ENCODE measurements around the gene VDAC2. TPM values are rescaled to one million over a fixed set of nuclear protein-coding genes. Genes with fewer than 3 reads are reported as not detected.

VDAC2 gene
- total RNA-seq, 1 donor from 2014 or later: 161 TPM

DNA sequence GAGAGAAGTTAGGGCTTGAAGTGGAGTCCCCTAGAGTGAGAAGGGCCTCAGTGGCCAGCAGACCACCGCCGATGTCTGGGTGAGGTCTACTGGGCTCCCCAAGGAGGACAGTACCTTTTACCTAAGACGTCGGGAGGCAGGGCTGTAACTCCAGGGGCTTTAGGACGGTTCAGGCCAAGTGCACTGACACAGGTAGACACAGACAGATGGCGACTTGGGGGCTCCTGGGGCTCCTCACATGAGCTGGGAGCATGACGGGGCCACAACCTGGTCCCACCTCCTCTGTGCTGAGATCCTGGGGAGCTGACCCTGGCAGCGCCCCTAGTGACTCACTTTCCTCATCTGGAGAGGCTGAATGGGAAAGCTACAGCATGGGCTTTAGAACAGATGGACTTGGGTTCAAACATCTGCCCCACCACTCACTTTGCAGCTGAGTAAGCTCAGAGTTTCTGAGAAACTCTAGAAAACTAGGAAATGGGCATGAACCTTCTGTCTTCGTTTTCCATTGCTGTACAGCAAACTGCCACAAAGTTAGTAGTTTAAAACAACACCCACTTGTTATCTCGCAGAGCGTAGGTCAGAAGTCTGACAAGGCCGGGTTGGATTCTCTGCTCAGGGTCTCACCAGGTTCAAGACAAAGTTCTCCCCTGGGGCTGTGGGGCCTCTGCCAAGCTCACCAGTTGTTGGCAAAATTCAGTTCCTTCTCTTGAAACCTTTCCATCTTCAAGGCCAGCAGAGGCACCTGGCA, 29.9 kb downstream of the VDAC2 start:
- H3K27me3 Mint-ChIP-seq (ENCODE audit: low read depth): no peaks in the 10 kb centered on the region
- no peak overlapping the region for H3K4me3 Mint-ChIP-seq (ENCODE audit: unreplicated experiment)
- H3K4me1 Mint-ChIP-seq (ENCODE audit: low read depth): peaks cover 6% of the 10 kb centered on the region
- no peaks in the 10 kb centered on the region for H3K9me3 Mint-ChIP-seq (ENCODE audit: low read depth)
- H3K27ac Mint-ChIP-seq (ENCODE audit: unreplicated experiment): no peak overlapping the region
- no peak for DNase-seq (ENCODE audit: low spot score)
- H3K36me3 Mint-ChIP-seq (ENCODE audit: low read depth): no peaks in the 10 kb centered on the region
- TF ChIP-seq, protein P1, sequence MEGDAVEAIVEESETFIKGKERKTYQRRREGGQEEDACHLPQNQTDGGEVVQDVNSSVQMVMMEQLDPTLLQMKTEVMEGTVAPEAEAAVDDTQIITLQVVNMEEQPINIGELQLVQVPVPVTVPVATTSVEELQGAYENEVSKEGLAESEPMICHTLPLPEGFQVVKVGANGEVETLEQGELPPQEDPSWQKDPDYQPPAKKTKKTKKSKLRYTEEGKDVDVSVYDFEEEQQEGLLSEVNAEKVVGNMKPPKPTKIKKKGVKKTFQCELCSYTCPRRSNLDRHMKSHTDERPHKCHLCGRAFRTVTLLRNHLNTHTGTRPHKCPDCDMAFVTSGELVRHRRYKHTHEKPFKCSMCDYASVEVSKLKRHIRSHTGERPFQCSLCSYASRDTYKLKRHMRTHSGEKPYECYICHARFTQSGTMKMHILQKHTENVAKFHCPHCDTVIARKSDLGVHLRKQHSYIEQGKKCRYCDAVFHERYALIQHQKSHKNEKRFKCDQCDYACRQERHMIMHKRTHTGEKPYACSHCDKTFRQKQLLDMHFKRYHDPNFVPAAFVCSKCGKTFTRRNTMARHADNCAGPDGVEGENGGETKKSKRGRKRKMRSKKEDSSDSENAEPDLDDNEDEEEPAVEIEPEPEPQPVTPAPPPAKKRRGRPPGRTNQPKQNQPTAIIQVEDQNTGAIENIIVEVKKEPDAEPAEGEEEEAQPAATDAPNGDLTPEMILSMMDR (IDR thresholded peaks at IDR 0.05): no peak

DNA sequence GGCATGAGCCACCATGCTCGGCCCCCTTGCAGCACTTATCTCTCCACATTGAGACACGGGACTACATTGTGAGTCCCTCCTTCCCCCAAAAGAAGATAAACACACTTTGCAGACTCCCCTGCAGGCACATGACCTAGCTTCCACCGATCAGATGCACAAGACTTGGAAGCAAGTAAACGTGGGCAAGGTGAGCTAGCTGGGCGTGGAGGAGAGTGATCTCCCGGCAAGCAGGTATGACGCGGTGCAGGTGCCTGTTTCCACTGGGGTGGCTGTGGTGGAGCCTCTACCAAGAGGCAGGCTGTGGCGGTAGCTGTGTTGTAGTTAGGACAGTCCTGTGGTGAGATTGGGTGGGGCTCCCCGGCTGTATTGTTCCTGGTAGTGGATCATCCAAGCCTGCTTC, 32.8 kb downstream of the VDAC2 start:
- H3K27me3 Mint-ChIP-seq (ENCODE audit: low read depth): no peaks in the 10 kb centered on the region
- TF ChIP-seq, protein P1 (IDR thresholded peaks at IDR 0.05): no peak
- H3K9me3 Mint-ChIP-seq (ENCODE audit: low read depth): no peaks in the 10 kb centered on the region
- H3K36me3 Mint-ChIP-seq (ENCODE audit: low read depth): no peaks in the 10 kb centered on the region
- DNase-seq (ENCODE audit: low spot score): no peak
- H3K4me1 Mint-ChIP-seq (ENCODE audit: low read depth): peaks cover 2% of the 10 kb centered on the region
- no peak overlapping the region for H3K27ac Mint-ChIP-seq (ENCODE audit: unreplicated experiment)
- H3K4me3 Mint-ChIP-seq (ENCODE audit: unreplicated experiment): no peak overlapping the region

DNA sequence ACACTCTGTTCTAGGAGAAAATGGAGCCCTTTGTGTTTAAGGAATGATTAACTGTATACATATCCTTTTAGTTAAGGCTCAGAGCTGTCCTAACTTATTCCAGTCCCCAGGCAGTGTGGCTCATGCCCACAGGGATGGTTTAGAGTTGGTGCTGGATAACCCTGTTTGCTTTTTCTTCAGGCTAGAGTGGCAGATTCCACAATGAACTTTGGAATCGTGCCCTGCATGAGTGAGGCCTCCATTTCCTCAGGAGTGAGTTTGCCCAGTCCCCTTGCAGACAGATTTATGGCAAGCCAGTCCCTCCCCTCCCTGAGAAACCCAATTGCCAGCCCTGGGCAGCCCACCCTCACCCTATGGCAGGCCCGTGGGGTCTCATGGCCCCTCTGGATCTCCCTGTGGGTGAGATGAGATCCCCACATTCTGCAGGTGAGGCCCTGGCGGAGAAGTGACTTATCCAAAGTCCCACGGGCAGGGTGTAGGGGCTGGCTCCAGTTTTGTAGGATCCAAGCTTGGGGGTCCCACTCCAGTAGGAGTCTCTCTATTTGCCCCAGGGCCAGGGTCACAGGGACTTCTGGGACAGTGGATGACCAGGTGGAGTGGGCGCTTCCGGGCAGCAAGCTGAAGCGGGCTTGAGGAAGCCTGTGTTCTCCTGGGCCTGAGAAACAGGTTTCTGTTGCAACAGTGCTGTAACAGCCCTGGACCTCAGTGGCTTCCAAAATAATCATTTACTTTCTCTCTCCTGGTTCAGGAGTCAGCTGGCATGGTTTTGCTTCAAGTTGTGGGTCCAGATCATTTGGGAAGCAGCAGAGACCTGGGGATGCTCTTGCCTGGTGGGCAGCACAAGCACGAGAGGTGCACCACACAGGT, 34.1 kb downstream of the VDAC2 start:
- DNase-seq (ENCODE audit: low spot score): no peak
- Mint-ChIP-seq H3K9me3 (ENCODE audit: low read depth) (no peaks in the 10 kb centered on the region), H3K4me3 (ENCODE audit: unreplicated experiment) (no peak overlapping the region), H3K36me3 (ENCODE audit: low read depth) (no peaks in the 10 kb centered on the region), H3K27ac (ENCODE audit: unreplicated experiment) (no peak overlapping the region), H3K4me1 (ENCODE audit: low read depth) (peaks cover 2% of the 10 kb centered on the region), H3K27me3 (ENCODE audit: low read depth) (no peaks in the 10 kb centered on the region)
- TF ChIP-seq, protein P1 (IDR thresholded peaks at IDR 0.05): no peak

DNA sequence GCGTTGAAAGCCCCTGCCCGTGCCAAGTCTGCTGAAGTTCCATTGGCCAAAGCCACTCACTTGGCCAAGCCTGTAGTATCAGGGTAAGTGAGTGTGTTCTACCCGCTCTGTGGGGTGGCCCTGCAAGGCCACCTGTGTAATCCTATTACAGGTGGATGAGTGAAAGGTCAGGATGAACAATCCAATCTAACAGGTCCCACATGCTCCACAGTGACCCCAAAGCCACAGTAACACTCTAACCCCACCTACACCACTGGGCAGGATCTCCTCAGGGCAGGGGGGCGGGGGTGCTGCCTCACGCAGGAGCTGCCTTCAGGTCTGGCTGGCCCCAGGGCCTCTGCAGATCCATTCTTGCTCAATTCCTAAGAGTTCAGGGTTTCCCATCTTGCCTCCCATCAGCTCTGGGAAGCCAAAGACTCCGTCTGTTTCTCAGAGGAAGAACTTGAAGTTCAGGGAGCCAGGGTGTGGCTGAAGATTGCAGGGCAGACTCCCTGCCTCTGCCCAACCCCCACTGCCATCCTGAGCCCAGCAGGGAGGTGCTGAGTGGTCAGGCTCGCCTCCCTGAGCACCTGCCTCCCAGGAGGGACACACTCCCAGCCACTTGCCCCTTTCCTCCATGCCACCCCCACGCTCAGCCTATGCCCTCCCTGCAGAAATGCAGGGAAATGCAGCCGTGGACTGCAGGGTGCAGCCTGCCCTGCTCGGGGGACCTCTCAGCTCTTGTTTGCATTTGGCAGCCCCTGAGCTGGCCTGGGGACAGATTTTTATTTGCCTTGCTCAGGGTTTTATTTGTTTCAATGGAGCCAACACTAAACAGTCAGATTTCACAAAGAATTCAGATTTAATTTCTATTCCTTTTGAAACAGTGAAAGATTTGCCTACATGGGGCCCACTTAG, 35.0 kb downstream of the VDAC2 start:
- Mint-ChIP-seq H3K4me3 (ENCODE audit: unreplicated experiment) (no peak overlapping the region), H3K9me3 (ENCODE audit: low read depth) (no peaks in the 10 kb centered on the region), H3K27ac (ENCODE audit: unreplicated experiment) (no peak overlapping the region), H3K27me3 (ENCODE audit: low read depth) (no peaks in the 10 kb centered on the region), H3K36me3 (ENCODE audit: low read depth) (no peaks in the 10 kb centered on the region), H3K4me1 (ENCODE audit: low read depth) (peaks cover 2% of the 10 kb centered on the region)
- TF ChIP-seq, protein P1 (IDR thresholded peaks at IDR 0.05): no peak
- no peak for DNase-seq (ENCODE audit: low spot score)

DNA sequence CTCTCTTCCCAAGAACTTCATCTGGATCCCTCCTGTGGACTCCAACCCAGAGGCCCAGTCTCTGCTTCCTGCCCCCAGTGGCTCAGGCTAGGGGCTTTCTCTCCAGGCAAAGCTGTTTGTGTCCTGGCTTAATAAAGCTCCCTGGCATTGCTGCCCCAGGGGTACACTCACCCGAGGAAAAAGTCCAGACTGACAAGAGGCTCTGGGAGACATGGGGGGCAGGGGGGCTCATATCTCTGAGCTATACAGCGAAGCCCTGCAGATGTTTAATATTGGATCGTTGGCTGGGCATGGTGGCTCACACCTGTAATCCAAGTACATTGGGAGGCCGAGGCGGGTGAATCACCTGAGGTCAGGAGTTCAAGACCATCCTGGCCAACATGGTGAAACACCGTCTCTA, 35.9 kb downstream of the VDAC2 start:
- TF ChIP-seq, protein P1 (IDR thresholded peaks at IDR 0.05): no peak
- H3K9me3 Mint-ChIP-seq (ENCODE audit: low read depth): no peaks in the 10 kb centered on the region
- H3K36me3 Mint-ChIP-seq (ENCODE audit: low read depth): no peaks in the 10 kb centered on the region
- H3K4me1 Mint-ChIP-seq (ENCODE audit: low read depth): peaks cover 2% of the 10 kb centered on the region
- no peak overlapping the region for H3K4me3 Mint-ChIP-seq (ENCODE audit: unreplicated experiment)
- no peak overlapping the region for H3K27ac Mint-ChIP-seq (ENCODE audit: unreplicated experiment)
- DNase-seq (ENCODE audit: low spot score): no peak
- no peaks in the 10 kb centered on the region for H3K27me3 Mint-ChIP-seq (ENCODE audit: low read depth)
